Measurements from ENCODE around the gene NDUFA3.

DNA sequence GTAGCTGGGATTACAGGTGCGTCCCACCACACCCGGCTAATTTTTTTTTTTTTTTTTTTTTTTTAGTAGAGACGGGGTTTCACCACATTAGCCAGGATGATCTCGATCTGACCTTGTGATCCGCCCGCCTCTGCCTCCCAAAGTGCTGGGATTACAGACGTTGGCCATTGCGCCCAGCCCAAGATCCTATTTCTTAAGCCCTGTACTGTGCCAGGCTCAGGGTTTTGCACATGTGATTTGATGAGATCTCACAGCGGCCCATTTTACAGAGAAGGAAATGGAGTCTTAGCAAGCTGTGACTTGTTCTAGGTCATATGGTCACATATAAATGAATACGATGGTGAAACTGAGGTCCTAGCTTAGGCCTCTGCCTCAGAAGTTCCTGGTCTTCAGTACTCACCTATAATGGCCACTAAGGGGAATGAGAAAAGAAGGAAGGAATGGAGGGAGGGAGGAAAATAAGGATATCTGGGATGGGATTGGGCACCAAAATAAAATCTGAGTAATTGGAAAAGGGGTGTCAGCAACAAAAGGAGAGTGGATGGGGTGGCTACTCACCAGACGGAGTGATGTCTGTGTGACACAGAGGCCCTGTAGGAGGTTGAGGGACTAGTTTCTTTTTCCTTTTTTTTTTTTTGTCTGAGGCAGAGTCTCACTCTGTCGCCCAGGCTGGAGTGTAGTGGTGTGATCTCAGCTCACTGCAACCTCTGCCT, 3.3 kb upstream of the NDUFA3 start:
- no peak for TF ChIP-seq CTCF (IDR thresholded peaks at IDR 0.05)
- no peak for TF ChIP-seq POLR2A (IDR thresholded peaks at IDR 0.05)
